GM11168 (cell line): Measurements from ENCODE around the gene TIE1.

Experiments used
- in situ Hi-C: fragments of 300-500 bp; cut with MboI; formaldehyde crosslinking; loops from one replicate; pipeline ENCODE4 v1.12.0; 2022; ENCODE audit warnings: low sequenced_read_pairs; ENCODE audit not compliant: unreplicated experiment

The TIE1 gene

DNA sequence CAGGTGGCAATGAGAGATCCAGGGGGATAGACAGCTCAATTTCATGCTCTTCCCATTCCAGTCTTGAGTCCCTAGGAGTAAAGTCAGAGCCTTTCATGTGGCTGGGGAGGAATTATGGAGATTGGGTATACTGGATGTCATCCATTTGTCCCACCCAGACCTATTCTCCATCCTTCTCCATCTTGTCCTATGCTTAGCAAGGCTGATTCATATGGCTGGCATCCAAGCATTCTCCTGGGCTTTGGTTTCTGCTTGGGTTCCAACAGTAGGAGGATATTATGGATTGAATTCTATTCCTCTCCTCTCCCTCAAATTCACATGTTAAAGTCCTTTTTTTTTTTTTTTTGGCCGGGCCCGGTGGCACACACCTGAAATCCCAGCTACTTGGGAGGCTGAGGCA lies 54.2 kb downstream of the TIE1 start:
- in situ Hi-C loops: no loop called here

DNA sequence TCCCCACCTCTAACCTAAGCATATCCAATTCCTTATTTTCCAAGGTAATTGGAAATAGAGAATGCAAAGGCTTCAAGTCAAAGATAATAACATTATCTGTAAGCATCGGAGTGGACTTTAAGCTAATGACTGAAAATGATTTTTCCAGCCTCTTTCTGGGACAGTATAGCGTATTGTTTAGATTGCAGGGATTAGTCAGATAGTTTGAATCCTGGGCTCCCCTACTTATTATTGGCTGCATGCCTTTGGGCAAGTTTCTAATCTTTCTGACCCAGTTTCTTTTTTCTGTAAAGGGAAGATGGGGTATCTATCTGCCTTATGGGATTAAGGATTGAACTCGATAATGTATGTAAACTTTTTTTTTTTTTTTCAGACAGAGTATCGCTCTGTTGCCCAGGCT lies 56.5 kb downstream of the TIE1 start:
- in situ Hi-C loops: no loop called here

DNA sequence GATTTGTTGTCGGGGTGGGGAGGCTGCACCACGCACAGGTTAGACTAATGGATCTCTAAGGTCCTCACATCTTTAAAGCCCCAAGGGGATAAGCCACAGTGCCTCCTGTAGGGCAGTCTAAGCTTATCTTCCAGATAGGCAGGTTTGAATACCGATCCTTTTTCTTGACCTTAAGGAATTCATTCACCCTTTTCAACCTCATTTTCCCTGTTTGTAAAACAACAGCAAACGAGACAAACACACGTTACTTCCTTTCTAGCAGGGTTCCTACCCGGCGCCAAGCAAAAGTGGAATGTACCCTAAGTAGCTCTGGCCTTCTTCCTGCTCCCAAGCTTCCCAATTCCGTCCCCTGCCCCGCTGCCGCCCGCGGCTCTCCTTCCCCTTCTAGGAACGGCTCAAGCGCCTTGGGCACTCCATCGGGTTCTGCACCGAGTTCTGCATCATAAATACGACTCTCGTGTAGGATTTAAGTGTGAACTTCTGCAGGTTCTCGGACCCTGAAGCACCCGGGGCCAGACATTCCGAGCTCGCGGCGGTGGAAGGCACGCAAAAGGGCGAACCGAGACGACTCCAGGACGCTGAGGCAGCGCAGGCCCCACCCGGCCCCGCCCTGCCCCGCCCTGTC lies 57.5 kb downstream of the TIE1 start:
- in situ Hi-C loops: no loop called here

DNA sequence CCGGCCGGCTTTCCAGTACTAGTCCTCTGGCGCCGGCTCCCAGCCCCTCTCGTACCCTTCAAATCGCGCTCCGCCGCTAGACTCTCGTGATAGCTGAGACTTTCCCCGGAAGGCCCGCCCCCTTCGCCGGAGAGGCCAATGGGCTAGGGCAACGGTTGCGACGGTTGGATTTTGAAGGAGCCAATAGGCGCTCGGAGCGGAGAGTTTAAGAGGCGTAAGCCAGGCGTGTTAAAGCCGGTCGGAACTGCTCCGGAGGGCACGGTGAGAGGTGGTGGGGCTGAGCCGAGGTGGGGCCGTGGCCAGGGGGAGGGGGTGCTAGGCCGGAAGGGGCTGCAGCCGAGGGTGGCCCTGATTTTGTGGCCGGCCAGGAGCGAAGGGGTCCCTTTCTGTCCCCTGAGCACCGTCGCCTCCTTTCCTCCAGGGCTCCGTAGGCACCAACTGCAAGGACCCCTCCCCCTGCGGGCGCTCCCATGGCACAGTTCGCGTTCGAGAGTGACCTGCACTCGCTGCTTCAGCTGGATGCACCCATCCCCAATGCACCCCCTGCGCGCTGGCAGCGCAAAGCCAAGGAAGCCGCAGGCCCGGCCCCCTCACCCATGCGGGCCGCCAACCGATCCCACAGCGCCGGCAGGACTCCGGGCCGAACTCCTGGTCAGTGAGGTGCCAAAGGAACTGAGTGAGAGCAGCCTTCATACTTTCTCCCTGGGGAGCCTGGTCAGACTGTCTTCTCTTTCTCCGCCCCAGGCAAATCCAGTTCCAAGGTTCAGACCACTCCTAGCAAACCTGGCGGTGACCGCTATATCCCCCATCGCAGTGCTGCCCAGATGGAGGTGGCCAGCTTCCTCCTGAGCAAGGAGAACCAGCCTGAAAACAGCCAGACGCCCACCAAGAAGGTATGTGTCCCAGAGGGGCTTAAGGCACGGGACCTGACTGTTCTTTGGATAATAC lies 58.2 kb downstream of the TIE1 start, which contains the start of gene CDC20:
TSS of gene CDC20 (plus strand) at position 236 of the 948 bp plus-strand sequence. CDS start at position 471, 235 bp downstream.
- in situ Hi-C loops: no loop called here

DNA sequence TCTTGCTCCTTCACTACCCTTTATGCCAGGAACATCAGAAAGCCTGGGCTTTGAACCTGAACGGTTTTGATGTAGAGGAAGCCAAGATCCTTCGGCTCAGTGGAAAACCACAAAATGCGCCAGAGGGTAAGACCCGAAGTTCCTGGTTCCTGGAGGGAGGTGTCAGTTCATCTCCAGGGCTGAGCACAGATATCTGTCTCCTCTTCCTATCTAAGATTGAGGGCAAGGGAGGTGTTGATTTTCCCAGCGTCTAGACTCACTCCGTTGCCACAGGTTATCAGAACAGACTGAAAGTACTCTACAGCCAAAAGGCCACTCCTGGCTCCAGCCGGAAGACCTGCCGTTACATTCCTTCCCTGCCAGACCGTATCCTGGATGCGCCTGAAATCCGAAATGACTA lies 58.9 kb downstream of the TIE1 start:
- in situ Hi-C loops: loop anchor here (10.0 kb wide), 1 partner anchor 135 kb away; no protein-coding TSS in a partner anchor

DNA sequence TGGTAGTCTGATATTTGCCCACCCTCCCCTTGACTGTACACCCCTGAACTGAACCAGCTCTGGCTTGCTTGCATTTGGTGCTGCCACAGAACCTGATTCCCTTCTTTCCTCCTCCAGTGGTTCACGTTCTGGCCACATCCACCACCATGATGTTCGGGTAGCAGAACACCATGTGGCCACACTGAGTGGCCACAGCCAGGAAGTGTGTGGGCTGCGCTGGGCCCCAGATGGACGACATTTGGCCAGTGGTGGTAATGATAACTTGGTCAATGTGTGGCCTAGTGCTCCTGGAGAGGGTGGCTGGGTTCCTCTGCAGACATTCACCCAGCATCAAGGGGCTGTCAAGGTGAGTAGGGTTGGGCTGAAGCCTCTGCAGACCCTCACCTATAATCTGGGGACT lies 59.8 kb downstream of the TIE1 start:
- in situ Hi-C loops: loop anchor here (10.0 kb wide), 1 partner anchor 136 kb away; no protein-coding TSS in a partner anchor

DNA sequence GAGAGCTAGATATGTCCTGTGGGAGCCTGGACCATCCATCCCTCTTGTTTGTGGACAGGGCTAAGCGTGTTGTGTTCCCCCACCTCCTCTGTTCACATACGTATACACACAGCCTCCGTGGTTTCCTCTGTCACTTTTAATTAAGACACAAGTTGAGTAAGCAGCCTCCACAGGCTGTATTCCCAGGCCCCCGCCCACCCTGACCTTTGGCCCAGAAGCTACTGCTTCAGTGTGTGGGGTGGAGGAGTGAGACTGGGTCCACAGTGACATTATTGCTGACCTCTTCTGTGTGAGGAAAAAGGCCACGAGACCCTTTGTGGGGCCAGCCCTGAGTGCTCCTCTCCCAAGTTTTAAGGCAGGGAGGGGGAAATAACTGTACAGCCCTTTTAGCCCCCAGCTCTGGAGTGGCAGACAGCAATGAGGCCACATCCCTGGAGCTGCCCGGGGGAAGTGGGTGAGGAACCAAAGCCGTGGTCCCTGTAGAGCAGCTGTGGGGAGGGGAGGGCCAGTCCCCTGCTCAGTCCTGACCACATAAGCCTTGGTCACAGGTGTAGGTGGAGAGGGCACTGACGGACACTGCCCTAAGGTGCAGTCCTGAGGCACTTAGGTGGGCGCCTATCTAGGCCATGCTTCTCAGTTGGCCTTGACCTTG lies 62.6 kb downstream of the TIE1 start:
- in situ Hi-C loops: loop anchor here (10.0 kb wide), 1 partner anchor 139 kb away; no protein-coding TSS in a partner anchor

DNA sequence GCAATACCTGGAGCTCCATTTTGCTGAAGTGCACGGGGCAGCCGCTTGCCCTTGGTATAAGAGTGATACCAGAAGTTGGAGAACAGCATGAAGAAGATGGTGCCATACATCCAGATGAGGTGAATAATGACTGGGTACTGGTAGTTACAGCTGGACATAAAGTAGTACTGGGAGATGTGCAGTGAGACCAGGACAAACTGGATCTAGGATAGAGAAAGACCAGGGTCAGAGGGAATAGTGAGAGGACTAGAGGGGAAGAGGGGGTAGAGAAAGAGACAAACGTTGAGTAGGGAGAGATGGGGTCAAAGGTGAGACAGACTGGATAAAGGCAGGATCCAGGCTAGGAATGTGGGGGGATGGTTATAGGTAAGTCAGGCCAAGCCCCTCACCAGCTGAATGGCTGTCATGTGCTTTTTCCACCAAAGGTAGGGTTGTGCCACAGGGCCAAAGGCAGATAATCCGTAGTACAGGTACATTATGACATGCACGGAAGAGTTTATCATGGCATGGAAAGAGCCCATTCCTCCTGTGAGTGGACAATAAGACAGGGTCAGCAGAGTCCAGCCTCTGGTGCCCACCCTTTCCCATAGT lies 63.2 kb downstream of the TIE1 start:
- in situ Hi-C loops: loop anchor here (10.0 kb wide), 1 partner anchor 139 kb away; no protein-coding TSS in a partner anchor

DNA sequence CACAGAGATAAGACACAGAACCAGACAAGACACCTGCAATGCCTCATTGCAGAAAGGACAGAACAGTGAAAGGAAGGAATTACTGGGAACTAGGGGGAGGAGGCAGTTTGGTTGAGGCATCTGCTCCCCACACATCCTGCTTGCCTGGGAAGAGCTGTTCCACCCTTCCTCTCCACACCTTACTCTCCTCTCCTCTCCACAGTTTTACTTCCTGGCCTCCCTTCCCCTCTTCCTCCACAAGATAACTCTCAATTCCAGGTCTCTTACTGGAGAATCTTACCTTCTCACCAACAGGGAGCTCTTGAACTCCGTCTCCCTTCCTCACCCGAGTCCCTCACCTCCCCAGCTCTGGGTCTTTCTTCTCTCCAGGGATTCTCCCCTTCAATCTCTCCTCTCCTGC lies 64.9 kb downstream of the TIE1 start:
- in situ Hi-C loops: loop anchor here (10.0 kb wide), 1 partner anchor 141 kb away; no protein-coding TSS in a partner anchor

DNA sequence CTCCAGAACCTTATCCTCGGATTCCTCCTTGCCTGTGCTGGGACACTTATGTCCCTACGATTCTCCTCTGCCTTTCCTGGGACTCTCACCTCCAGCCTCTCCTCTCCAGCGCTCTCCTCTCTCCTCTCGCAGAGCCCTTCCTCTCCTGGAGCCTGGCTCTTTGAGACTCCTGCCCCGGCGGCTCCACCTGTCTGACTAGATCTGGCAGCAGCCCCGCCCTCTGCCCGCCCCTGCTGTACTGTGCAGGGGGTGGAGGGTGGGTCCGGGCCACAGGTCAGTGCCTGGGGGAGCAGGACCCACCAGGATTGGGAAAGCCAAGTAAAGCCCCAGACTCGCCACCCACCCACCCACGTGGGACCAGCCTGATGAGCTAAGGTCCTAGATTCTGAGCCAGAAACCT lies 65.4 kb downstream of the TIE1 start:
- in situ Hi-C loops: loop anchor here (10.0 kb wide), 1 partner anchor 141 kb away; no protein-coding TSS in a partner anchor

DNA sequence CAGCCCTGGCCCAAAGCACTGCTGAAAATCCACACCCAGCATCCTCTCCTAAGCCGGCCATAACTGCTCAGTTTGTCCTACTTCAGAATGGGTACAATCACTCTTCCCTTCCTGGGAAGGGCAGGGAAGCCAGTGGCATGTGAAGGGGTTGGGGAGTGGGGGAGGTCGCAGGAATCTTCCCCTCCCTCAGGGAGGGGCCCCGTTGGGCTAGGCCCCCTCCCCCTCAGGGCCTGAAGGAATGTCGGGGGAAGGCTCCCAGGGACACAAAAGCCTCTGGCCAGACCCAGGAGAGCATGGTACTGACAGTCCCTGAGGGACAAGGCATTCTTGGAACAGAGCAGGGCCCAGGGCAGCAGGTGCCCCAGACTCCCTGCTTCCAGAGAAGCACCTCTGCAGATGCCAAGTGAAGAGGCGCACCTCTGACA lies 65.8 kb downstream of the TIE1 start:
- in situ Hi-C loops: loop anchor here (10.0 kb wide), 1 partner anchor 142 kb away; no protein-coding TSS in a partner anchor

DNA sequence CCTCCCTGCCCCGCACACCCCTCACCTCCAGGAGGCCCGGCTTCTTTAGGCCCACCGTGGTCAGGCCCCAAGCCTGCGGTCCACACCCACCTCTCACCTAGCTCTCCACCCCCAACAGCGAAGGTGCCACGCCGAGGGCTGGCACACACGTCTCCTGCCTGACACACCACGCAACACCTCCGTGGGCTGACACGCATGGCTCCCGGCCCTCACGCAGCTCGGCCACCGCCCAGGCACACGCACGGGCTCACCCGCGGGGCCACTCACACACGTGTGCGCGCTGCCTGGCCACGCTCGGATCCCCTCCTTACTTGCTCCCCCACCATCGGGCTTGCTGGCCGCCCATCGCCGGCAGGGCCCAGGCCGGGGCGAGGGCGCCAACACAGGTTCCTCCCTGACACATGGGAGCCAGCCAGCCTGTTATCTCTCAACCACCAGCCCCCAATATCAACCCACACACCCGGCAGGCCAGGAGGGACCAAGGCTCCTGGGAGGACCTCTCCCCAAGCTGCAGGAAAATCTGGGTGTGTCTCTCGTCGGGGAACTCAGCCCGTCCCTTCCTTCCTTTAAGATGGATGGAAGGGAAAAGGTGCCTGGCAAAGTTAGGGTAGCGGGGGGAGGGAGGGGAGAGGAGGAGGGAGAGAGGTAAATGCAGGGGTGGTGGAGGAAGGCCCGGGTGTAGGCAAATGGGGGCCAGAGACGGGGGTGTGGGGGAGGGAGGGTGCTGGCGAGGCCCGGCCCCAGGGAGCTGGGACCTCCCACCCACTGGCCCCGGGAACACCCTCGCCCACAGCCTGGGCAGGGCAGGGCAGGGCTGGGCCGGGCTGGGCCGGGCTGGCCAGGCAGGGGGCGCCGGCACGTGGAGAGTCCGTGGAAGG lies 66.5 kb downstream of the TIE1 start:
- in situ Hi-C loops: loop anchor here (10.0 kb wide), 1 partner anchor 142 kb away; no protein-coding TSS in a partner anchor

DNA sequence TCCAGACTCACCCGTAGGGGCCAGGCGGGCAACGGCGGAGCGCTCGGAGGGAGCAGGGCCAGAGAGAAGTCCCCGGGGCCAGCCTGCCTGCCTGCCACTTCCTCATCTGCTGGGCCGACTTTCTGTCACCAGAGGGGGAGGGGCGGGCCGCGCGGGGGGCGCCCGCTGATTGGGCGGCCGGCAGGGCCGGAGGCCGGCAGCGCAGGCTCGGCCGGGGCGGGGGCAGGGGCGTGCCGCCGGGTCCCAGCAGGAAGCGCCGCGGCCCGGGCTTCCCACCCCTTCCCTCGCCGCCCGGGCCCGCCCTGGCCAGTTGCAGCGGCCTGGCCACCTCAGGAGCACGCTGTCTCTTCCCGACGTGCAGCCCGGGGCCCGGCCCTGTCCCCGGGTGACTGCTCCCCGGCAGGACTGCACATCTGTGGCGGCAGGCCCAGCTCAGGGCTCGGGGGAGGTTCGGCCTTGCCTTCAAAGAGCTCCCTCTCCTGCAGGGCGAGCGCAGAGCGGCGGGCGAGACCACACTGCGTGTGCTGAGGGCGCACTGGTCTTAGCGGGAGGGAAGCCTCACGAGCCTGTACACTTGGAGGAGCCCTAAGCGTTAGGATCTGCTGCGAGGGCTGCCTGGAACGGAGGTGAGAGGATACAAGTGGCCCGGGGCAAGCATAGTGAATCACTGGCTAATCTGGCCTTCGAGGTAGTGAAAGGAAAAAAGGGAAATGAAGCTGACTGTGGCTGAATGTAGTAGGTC lies 67.3 kb downstream of the TIE1 start, which contains the start of gene ELOVL1:
TSS of gene ELOVL1 (minus strand) at position 108 of the 742 bp plus-strand sequence. CDS start 2,402 bp downstream, outside the sequence.
- in situ Hi-C loops: loop anchor here (10.0 kb wide), 1 partner anchor 143 kb away; no protein-coding TSS in a partner anchor

DNA sequence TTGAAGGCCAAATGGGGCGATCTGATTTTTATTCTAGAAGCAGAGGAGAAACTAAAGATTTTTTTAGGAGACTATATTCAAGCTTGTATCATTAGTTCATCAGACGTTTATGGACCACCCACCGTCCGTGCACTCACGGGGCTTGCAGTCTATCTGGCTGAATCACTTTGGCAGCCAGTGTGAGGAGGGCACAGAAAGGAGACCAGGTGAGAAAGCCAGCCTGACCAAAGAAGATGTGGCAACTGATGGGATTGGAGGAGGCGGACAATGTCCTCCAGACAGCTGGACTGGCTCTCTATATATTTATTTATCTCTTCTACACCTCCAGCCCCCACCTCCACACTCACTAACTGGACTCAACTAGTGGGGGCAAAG lies 67.9 kb downstream of the TIE1 start:
- in situ Hi-C loops: loop anchor here (10.0 kb wide), 1 partner anchor 144 kb away; no protein-coding TSS in a partner anchor

DNA sequence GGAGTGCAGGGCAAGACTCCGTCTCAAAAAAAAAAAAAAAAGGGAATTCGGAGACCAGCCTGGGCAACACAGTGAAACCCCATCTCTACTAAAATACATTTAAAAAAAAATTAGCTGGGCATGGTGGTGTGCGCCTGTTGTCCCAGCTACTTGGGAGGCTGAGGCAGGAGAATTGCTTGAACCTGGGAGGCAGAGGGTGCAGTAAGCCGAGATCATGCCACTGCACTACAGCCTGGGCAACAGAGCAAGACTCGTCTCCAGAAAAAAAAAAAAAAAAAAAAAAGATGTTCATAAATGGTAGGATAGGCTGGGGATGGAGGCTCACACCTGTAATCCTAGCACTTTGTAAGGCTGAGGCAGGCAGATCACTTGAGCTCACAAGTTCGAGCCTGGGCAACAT lies 69.0 kb downstream of the TIE1 start:
- in situ Hi-C loops: loop anchor here (10.0 kb wide), 1 partner anchor 145 kb away; no protein-coding TSS in a partner anchor

DNA sequence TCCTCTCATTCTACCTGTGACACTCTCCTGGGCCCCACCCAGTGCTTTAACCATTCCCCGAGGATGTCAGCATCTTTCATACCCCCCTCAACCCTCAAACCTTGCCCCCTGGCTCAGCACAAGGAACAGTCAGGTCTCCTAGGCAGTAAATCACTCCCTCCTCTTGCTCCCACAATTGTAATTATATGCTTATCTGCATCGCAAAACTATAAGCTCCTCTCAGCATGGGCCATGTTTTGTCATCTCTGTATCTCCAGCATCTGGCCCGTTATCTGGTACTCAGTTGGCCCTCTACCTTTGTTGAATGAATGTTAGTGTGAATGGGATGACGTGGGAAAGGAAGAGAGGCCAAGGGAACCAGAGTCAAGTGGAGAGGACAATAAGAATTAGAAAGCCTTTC lies 69.8 kb downstream of the TIE1 start:
- in situ Hi-C loops: no loop called here

DNA sequence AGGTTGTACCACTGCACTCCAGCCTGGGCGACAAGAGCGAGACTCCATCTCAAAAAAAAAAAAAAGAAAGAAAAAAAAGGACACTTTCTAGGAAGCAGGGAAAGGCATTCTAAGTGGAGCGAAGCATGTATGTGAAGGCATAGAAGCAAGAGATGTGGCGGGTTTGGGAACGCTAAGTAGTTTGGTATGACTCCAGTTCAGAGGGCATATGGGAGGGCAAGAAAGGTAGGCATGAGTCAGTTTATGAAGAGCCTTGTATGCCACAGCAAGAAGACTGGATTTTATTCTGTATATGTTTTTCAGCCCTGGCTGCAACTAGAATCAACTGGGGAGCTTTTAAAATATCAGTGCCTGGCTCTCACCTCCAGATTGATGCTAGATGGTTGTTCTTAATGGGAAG lies 71.4 kb downstream of the TIE1 start:
- in situ Hi-C loops: no loop called here
